SH-SY5Y (cell line): ENCODE results near the gene IGF2BP3.

Experiments used
- GATA2 ChIP-seq: IDR thresholded peaks from 2 replicates; pipeline ENCODE4 v1.6.1; 2011; ENCODE audit warnings: mild to moderate bottlenecking, low read depth, low read length
- GATA3 ChIP-seq: IDR thresholded peaks from 2 replicates; pipeline ENCODE4 v1.6.1; 2011; ENCODE audit warnings: low read depth, mild to moderate bottlenecking, low read length, moderate library complexity

DNA sequence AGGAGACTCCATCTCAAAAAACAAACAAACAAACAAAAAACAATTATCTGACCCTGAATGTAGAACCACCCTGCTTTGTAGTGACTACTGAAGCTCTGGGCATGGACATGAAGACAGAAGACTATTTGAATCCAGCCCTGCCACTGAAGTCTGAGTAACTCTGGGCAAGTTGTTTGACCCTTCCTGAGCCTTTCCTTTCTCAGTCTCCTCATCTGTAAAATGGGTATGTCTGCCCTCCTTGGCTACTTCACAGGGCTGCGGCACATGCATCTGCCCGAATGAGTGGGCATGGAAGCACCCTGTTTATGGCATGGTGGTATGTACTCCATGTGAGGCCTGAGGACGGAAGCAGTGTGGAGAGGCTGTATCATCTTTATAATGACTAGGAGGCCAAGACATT lies 193.3 kb downstream of the IGF2BP3 start:
- no peak for TF ChIP-seq GATA2
- TF ChIP-seq GATA3: no peak
